ENCODE results near the gene DPYD.

DPYD gene

DNA sequence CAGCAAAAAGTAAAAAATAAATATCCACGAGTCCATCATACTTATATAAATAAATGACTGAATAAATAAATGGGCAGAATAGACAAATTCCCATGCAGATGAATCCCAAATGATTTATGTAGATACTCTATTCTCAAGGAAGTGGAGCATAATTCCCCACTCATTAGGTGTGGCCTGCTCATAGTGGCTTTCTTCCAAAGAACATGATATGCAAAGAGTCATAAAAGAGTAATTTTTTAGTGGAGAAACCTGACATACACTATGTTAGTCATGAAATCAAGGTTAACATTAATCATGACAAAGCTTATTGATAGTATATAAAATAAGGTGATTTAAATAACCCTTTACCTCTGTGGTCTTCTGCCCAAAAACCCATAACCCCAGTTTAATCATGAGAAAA is 298.9 kb downstream of the DPYD start:
- Histone ChIP-seq H3K9me3 (ENCODE audit: insufficient read depth, low read length) (no peaks in the 10 kb centered on the region), H3K79me2 (ENCODE audit: insufficient read depth, low read length) (no peaks in the 10 kb centered on the region), H3K4me3 (ENCODE audit: insufficient read depth, low read length, poor library complexity, severe bottlenecking) (no peak overlapping the region), H4K20me1 (ENCODE audit: low read depth, low read length) (no peaks in the 10 kb centered on the region), H2AFZ (ENCODE audit: low read depth, low read length, severe bottlenecking) (no peak overlapping the region), H3K4me2 (ENCODE audit: low read depth, low read length, poor library complexity, severe bottlenecking) (no peak overlapping the region), H3K9ac (ENCODE audit: low read length) (no peak overlapping the region), H3K9me2 (replicated peaks; ENCODE audit: insufficient read depth, low read length) (no peaks in the 10 kb centered on the region), H3K27ac (ENCODE audit: low read depth, low read length) (no peak overlapping the region), H3K27me3 (ENCODE audit: low read length) (no peaks in the 10 kb centered on the region), H3F3A (ENCODE audit: insufficient read depth) (no peaks in the 10 kb centered on the region), H3K36me3 (ENCODE audit: low read length) (no peaks in the 10 kb centered on the region)
- TF ChIP-seq EZH2phosphoT487 (conservative IDR thresholded peaks at IDR 0.05; ENCODE audit: low read length) (no peak), CTCF (IDR thresholded peaks at IDR 0.05; ENCODE audit: insufficient read depth, low read length, poor library complexity, severe bottlenecking) (no peak)

- H3K79me2 ChIP-seq (ENCODE audit: insufficient read depth, low read length), result no peaks in the 10 kb centered on the region
- no peak for TF ChIP-seq EZH2phosphoT487 (conservative IDR thresholded peaks at IDR 0.05; ENCODE audit: low read length)
- no peak for TF ChIP-seq CTCF (IDR thresholded peaks at IDR 0.05; ENCODE audit: insufficient read depth, low read length, poor library complexity, severe bottlenecking)
- H3K27ac ChIP-seq (ENCODE audit: low read depth, low read length), result no peak overlapping the region
- H2AFZ ChIP-seq (ENCODE audit: low read depth, low read length, severe bottlenecking), result no peak overlapping the region
- H3K36me3 ChIP-seq (ENCODE audit: low read length), result no peaks in the 10 kb centered on the region
- no peak overlapping the region for H3K9ac ChIP-seq (ENCODE audit: low read length)
- no peaks in the 10 kb centered on the region for H4K20me1 ChIP-seq (ENCODE audit: low read depth, low read length)
- H3K4me3 ChIP-seq (ENCODE audit: insufficient read depth, low read length, poor library complexity, severe bottlenecking), result no peak overlapping the region
- no peaks in the 10 kb centered on the region for H3F3A ChIP-seq (ENCODE audit: insufficient read depth)
- H3K9me3 ChIP-seq (ENCODE audit: insufficient read depth, low read length), result no peaks in the 10 kb centered on the region
- no peaks in the 10 kb centered on the region for H3K27me3 ChIP-seq (ENCODE audit: low read length)
- H3K9me2 ChIP-seq (replicated peaks; ENCODE audit: insufficient read depth, low read length), result no peaks in the 10 kb centered on the region
- H3K4me2 ChIP-seq (ENCODE audit: low read depth, low read length, poor library complexity, severe bottlenecking), result no peak overlapping the region
These were observed 301.1 kb downstream of the DPYD start for GRCh38 chr1:97619706-97620105.

GRCh38 chr1:97610748-97611147 is 310.1 kb downstream of the DPYD start:
- no peak overlapping the region for H2AFZ ChIP-seq (ENCODE audit: low read depth, low read length, severe bottlenecking)

More at GRCh38 chr1:97610748-97611147, 310.1 kb downstream of the DPYD start:
- no peaks in the 10 kb centered on the region for H4K20me1 ChIP-seq (ENCODE audit: low read depth, low read length)
- no peak overlapping the region for H3K4me3 ChIP-seq (ENCODE audit: insufficient read depth, low read length, poor library complexity, severe bottlenecking)
- H3K9me2 ChIP-seq (replicated peaks; ENCODE audit: insufficient read depth, low read length), result no peaks in the 10 kb centered on the region; the same call in 1 of the 2 replicates
- TF ChIP-seq EZH2phosphoT487 (conservative IDR thresholded peaks at IDR 0.05; ENCODE audit: low read length) (no peak), CTCF (IDR thresholded peaks at IDR 0.05; ENCODE audit: insufficient read depth, low read length, poor library complexity, severe bottlenecking) (no peak)
- H3K27me3 ChIP-seq (ENCODE audit: low read length), result no peaks in the 10 kb centered on the region
- no peaks in the 10 kb centered on the region for H3F3A ChIP-seq (ENCODE audit: insufficient read depth)
- H3K9ac ChIP-seq (ENCODE audit: low read length), result no peak overlapping the region
- H3K36me3 ChIP-seq (ENCODE audit: low read length), result no peaks in the 10 kb centered on the region
- H3K27ac ChIP-seq (ENCODE audit: low read depth, low read length), result no peak overlapping the region
- H3K4me2 ChIP-seq (ENCODE audit: low read depth, low read length, poor library complexity, severe bottlenecking), result no peak overlapping the region
- H3K9me3 ChIP-seq (ENCODE audit: insufficient read depth, low read length), result no peaks in the 10 kb centered on the region
- no peaks in the 10 kb centered on the region for H3K79me2 ChIP-seq (ENCODE audit: insufficient read depth, low read length)

Data from SU-DHL-6 (cell line).